ENCODE data around the gene TNFSF9.

DNA sequence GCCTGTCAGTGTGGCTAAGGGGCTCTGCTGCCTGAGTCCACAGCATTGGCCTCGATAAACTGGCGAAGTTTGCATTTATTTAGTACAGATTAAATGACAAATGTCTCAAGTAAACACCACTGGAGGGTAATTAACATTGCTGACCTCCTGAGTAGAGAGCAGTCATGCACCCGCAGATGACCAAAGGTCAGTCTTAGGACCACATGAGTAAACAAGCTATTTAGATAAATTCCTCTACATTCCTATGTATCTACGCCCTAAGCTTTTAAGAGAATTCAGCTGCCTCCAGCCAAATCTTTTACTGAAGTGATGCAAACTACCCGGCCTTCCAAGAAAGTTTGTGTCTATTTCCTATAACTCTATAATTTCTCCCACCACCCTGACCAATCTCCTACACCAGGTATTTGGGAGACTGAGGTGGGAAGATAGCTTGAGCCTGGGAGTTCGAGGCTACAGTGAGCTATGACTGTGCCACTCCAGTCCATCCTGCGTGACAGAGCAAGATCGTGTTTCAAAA lies 37.2 kb downstream of the TNFSF9 start:
- TF ChIP-seq, protein P1, sequence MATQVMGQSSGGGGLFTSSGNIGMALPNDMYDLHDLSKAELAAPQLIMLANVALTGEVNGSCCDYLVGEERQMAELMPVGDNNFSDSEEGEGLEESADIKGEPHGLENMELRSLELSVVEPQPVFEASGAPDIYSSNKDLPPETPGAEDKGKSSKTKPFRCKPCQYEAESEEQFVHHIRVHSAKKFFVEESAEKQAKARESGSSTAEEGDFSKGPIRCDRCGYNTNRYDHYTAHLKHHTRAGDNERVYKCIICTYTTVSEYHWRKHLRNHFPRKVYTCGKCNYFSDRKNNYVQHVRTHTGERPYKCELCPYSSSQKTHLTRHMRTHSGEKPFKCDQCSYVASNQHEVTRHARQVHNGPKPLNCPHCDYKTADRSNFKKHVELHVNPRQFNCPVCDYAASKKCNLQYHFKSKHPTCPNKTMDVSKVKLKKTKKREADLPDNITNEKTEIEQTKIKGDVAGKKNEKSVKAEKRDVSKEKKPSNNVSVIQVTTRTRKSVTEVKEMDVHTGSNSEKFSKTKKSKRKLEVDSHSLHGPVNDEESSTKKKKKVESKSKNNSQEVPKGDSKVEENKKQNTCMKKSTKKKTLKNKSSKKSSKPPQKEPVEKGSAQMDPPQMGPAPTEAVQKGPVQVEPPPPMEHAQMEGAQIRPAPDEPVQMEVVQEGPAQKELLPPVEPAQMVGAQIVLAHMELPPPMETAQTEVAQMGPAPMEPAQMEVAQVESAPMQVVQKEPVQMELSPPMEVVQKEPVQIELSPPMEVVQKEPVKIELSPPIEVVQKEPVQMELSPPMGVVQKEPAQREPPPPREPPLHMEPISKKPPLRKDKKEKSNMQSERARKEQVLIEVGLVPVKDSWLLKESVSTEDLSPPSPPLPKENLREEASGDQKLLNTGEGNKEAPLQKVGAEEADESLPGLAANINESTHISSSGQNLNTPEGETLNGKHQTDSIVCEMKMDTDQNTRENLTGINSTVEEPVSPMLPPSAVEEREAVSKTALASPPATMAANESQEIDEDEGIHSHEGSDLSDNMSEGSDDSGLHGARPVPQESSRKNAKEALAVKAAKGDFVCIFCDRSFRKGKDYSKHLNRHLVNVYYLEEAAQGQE (IDR thresholded peaks at IDR 0.05), result no peak
- TF ChIP-seq SP1 (IDR thresholded peaks at IDR 0.05) (no peak), RXRA (IDR thresholded peaks at IDR 0.05) (no peak), YY1 (IDR thresholded peaks at IDR 0.05) (no peak), RAD21 (IDR thresholded peaks at IDR 0.05) (no peak), JUND (IDR thresholded peaks at IDR 0.05) (no peak), GABPA (IDR thresholded peaks at IDR 0.05 in 1 of 2, conservative IDR thresholded peaks at IDR 0.05 in 1 of 2) (no peak), EGR1 (IDR thresholded peaks at IDR 0.05; ENCODE audit: low read depth in 2 of 2) (no peak), TAF1 (conservative IDR thresholded peaks at IDR 0.05) (no peak), HNF4A (conservative IDR thresholded peaks at IDR 0.05) (no peak)
- TF ChIP-seq, protein P2, sequence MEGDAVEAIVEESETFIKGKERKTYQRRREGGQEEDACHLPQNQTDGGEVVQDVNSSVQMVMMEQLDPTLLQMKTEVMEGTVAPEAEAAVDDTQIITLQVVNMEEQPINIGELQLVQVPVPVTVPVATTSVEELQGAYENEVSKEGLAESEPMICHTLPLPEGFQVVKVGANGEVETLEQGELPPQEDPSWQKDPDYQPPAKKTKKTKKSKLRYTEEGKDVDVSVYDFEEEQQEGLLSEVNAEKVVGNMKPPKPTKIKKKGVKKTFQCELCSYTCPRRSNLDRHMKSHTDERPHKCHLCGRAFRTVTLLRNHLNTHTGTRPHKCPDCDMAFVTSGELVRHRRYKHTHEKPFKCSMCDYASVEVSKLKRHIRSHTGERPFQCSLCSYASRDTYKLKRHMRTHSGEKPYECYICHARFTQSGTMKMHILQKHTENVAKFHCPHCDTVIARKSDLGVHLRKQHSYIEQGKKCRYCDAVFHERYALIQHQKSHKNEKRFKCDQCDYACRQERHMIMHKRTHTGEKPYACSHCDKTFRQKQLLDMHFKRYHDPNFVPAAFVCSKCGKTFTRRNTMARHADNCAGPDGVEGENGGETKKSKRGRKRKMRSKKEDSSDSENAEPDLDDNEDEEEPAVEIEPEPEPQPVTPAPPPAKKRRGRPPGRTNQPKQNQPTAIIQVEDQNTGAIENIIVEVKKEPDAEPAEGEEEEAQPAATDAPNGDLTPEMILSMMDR (IDR thresholded peaks at IDR 0.05; ENCODE audit: low read depth, low read length, missing input control), result no peak
- TF ChIP-seq, protein P3, sequence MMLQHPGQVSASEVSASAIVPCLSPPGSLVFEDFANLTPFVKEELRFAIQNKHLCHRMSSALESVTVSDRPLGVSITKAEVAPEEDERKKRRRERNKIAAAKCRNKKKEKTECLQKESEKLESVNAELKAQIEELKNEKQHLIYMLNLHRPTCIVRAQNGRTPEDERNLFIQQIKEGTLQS (IDR thresholded peaks at IDR 0.05), result no peak

All from liver (tissue), 3 donors.